ENCODE measurements around the gene S100A3. TPM values are rescaled to one million over a fixed set of nuclear protein-coding genes. Genes with fewer than 3 reads are reported as not detected.

The S100A3 gene, protein sequence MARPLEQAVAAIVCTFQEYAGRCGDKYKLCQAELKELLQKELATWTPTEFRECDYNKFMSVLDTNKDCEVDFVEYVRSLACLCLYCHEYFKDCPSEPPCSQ
- total RNA-seq = 7.0 and 11.7 TPM in 2 replicates

DNA sequence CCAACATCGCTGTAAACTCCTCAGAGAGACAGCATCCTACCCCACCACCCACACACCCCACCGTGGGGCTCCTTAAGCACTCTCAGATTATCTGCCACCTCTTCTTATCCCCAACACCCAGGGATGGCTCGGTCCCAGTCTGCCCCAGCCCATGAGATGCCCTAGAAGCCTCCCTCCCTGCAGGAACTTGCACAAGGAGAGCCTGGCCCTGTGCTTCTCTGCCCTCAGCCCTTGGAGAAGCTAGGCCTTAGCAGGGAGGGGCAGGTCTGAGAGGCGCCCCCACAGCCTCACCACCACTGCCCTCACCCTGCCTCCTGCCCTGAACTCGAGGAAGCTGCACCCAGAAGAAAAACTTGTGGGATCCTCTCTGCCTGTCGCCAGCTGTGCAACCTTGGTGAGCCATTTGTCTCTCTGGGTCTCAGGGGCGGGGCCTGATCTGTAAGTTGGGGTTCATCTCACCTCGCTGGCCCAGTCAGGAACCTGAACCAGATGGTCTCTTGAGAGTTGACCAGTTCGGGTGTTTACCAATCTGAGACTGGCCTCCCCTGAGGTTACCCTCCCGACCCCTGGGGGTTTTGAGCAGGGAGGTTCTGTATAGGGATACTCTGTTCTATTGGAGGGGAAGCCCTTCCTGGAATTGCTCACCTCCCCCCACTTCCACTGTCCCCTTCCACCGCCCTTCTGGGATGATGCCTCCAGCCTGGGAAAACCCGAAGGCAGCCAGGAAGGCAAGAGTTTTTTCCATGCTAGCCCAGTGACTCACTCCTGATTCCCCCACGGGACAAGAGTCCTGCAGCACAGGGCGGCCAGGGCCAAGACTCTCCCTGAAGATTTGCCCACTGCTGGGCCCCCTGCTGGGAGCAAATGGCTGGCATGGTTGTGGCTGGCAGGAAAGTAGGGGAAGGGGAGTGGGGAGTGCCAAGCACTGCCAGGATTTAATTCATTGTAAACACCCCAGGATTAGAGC is at the start of gene S100A3:
Gene S100A3, minus strand, starts transcription at position 537 of the 967 bp plus-strand sequence. CDS start 773 bp downstream, outside the sequence.

DNA sequence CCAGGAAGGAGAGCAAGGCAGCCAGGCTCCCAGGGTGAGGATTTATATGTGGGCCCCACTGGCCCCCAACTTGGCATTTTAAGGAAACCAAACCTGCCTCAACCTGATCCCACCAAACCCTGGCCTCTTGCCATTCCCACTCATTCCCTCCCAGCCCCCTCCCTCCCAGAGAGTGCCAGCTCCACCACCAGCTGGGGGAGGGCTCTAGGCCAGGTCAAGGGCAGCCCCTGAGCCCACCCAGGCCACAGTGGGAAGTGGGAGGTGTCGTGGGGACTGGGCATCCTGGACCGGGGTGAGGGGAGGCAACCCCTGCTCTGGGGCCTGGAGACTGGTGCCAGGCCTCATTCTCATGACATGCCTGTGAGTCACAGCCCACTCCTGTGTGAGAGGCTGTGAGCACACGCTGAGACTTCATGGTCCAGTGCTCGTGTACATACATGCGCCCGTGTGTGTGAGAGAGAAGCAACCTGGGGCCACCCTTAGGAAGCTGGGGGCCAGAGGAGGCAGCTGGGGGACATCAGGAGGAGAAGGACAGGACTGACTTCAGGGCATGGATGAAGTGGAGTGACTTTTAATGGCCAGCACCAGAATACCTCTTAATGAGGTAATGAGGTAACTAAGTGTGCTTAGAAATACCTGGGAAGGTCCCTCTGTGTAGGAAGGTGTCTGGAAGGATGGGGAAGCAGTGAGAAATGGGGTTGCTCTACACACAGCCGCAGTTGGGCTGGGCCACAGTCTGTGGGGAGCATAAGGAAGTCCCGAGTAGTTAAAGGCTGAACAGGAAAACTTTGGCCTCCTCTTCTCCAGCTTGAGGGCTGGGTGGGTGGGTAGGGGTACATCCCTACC is 16.7 kb upstream of the S100A3 start, which contains the start of gene S100A2:
Gene S100A2, minus strand, starts transcription at position 316 of the 846 bp plus-strand sequence. CDS start 1,967 bp downstream, outside the sequence.

DNA sequence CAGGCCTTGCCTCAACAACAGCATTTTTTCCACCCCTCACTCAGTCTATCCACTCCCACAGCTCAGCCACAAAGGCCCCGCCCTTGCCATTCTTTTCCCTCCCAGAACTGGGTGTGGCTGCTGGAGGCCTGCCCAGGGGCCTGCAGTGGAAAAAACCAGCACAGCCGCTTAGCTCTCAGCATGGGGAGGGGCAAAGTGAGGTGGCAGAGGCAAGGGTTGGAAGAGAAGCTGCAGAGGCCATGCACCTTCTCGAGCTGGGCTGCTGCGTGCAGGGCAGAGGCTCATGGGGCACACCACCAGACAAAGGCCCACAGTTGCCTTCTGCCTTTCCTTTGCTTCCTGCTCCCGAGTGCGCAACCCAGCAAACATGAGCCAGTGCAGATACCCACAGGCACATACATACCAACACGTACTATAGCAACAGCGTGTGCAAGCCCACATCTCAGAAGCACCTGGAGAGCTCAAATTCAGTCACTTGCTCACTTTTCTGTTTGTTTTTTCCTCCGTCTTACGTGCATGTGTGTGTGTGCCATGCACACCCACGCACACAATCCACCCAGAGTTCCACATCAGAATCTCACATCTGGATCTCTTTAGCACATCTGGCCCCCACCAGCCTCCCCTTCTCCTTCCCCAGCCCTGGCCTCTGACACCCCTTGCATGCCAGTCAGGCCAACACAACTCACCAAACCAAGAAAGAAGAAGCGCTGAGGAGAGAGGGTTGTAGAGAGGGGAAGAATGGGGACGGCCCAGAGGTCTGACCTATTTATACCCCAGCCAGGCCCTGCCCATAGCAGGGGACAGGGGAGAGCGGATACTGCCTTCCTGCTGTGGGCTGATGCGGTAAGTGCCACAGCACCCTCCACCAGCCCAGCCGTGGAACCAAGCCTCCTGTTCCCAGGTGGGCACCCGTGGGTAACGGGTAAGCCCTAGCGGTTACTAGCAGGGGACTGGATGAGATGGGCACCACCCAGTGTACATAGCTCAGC is 3.7 kb downstream of the S100A3 start, which contains the start of gene S100A4:
Gene S100A4, minus strand, starts transcription at position 740 of the 989 bp plus-strand sequence. CDS start 1,012 bp downstream, outside the sequence.

DNA sequence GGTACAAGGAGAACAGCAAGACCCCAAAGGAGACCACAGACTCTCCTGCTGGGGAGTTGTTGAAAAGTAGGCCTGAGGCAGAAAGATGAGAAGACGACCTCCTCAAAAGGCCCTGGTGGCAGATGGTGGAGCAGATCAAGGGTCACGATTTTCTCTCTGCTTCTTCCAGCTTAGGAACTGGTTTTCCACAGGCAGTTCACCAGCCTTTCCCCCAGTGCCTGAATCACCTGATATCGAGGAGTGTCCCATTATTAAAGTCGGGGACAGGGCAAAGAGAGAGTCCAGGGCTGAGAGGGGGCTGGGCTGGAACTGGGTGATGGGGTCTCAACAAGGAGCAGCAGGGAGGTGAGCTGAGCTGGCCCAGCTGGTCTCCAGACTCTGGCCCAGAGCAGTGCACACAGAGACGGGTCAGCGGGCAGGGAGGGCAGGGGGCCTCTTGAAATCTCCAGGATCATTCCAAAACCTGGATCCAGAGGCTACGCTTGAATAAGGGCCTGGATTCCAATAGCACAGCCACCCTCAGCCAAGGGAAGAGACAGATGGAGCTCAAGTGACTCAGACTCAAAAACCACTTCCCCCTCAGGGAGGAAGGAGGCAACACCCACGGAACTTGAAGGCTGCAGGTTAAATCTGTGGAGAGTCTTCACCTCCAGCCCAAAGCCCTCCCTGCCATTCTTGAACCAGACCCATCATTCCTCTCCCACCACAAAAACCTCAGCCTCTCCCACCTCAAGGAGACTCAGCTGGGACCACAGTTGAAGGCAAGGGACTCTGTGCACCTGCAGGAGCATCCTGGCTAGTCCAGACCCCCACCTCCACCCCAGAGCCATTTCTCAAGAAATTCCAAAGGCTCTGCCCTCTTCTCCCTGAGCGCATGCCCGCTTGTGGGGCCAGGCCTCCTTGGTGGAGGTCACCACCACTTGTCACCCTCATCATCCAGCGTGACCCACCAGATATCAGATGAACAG is 8.4 kb downstream of the S100A3 start, which contains the start of gene S100A5:
Gene S100A5, minus strand, starts transcription at position 541 of the 968 bp plus-strand sequence. CDS start 743 bp downstream, outside the sequence.

DNA sequence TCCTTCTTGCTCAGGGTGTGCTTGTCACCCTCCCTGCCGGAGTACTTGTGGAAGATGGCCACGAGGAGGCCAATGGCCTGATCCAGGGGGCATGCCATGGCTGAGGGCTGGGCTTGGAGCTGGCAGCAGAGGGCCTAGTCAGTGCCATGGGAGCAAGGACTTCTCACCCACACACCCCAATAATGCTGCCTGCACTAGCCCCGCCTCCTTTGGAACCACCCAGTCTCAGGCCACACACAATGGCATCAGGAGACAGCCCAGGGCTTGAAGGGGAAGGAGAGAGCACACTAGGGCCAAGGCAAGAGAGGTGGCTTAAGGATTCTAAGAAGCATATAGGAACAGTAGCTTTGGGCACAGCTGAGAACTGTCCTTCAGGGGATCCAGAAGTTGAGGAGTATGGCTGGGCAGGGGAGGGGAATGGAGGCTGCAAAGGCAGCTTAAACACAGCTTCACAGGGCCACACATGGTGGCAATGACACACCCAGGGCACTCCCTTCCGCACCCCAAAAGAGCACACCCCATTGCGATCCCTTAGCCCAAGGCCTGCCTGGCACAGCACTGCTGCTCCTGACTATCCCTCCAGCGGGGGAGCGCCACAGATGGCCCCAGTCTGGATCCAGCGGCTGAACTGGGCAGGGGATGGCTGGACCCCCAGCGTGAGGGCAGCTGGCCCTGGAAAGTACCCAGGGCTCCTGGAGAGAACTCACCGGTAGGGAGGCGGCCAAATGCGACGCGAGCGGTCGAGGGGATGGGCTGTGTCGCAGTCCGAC is 13.6 kb downstream of the S100A3 start, which contains the start of gene S100A6:
Gene S100A6, minus strand, starts transcription at position 750 of the 770 bp plus-strand sequence. Its CDS starts 652 bp downstream, at position 98.

Other genes with a start within 250 kb of the S100A3 start
- 1.7 TPM in 1 of 2 replicates, not detected in the other for gene PGLYRP3, start 236.3 kb downstream of the S100A3 start, total RNA-seq
- gene PGLYRP4, start 200.4 kb downstream of the S100A3 start, total RNA-seq = 0.64 and 1.9 TPM in 2 replicates
- gene S100A9, start 191.4 kb downstream of the S100A3 start, total RNA-seq = 302 and 949 TPM in 2 replicates
- gene S100A12, start 173.6 kb downstream of the S100A3 start, total RNA-seq = 1.7 TPM in 1 of 2 replicates, not detected in the other
- gene S100A8, start 158.2 kb downstream of the S100A3 start, total RNA-seq = 19.4 and 185 TPM in 2 replicates
- gene S100A7A, start 132.7 kb downstream of the S100A3 start, total RNA-seq = under 0.01 TPM in 1 of 2 replicates, not detected in the other
- gene S100A7, start 88.6 kb downstream of the S100A3 start, total RNA-seq = 1.4 TPM in 1 of 2 replicates, not detected in the other
- gene S100A6, start 13.3 kb downstream of the S100A3 start, total RNA-seq = 1,352 and 3,810 TPM in 2 replicates
- gene S100A5, start 8.3 kb downstream of the S100A3 start, total RNA-seq = 0.48 TPM in 1 of 2 replicates, not detected in the other
- gene S100A4, start 3.5 kb downstream of the S100A3 start, total RNA-seq = 44.8 and 55.4 TPM in 2 replicates
- gene S100A2, start 16.6 kb upstream of the S100A3 start, total RNA-seq = 975 and 1,509 TPM in 2 replicates
- gene S100A16, start 63.9 kb upstream of the S100A3 start, total RNA-seq = 969 and 1,207 TPM in 2 replicates
- gene S100A14, start 67.1 kb upstream of the S100A3 start, total RNA-seq = 685 and 1,926 TPM in 2 replicates
- 58.4 and 79.0 TPM in 2 replicates for gene S100A13, start 78.2 kb upstream of the S100A3 start, total RNA-seq
- gene S100A1, start 79.2 kb upstream of the S100A3 start, total RNA-seq = not detected in 2 replicates
- 20.5 and 30.1 TPM in 2 replicates for gene CHTOP, start 84.8 kb upstream of the S100A3 start, total RNA-seq
- 53.5 and 60.7 TPM in 2 replicates for gene SNAPIN, start 109.4 kb upstream of the S100A3 start, total RNA-seq
- gene ILF2, start 121.7 kb upstream of the S100A3 start, total RNA-seq = 103 and 208 TPM in 2 replicates
- gene NPR1, start 129.4 kb upstream of the S100A3 start, total RNA-seq = 0.48 TPM in 1 of 2 replicates, not detected in the other
- 12.5 and 14.5 TPM in 2 replicates for gene INTS3, start 178.8 kb upstream of the S100A3 start, total RNA-seq
- gene SLC27A3, start 226.1 kb upstream of the S100A3 start, total RNA-seq = 5.1 and 17.9 TPM in 2 replicates